ENCODE measurements around the gene PKP4.

DNA sequence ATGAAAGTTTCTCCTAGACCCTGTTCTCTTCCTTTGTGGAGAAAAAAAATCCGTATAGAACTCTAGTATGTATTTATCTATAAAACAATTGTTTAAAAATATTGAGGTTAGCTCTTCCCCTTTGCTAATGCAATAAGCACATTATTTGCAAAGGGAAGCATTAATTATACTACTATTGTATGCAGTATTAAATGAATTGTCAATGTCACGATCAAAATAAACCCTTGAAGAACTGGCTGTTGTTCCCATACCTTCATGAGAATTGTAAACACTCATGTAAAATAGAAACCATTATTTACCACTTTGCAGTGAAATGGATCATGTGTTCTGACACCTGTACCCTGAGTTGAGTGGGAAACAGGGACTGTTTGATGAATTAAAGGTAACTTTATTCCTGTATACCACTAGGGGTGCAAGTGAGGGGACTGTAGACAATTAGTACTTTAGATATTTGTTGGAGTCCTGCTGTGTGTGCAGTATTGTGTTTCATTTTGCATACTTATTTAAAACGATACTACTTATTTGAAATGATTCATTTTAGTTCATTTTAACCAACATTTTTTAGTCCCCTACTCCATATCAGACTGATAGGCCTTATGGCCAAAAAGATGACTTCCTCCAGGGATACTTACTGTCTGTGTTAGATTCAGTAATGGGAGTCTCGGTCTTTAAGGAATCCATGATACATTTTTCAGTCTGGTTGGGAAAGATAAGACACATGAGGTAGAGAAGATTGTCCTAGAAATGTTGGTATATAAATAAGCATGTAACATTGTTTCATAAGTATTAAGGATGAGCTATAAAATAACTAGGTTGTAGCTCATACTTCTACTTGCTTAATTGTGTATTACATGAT is 7.9 kb downstream of the PKP4 start:
- TF ChIP-seq, protein P1, sequence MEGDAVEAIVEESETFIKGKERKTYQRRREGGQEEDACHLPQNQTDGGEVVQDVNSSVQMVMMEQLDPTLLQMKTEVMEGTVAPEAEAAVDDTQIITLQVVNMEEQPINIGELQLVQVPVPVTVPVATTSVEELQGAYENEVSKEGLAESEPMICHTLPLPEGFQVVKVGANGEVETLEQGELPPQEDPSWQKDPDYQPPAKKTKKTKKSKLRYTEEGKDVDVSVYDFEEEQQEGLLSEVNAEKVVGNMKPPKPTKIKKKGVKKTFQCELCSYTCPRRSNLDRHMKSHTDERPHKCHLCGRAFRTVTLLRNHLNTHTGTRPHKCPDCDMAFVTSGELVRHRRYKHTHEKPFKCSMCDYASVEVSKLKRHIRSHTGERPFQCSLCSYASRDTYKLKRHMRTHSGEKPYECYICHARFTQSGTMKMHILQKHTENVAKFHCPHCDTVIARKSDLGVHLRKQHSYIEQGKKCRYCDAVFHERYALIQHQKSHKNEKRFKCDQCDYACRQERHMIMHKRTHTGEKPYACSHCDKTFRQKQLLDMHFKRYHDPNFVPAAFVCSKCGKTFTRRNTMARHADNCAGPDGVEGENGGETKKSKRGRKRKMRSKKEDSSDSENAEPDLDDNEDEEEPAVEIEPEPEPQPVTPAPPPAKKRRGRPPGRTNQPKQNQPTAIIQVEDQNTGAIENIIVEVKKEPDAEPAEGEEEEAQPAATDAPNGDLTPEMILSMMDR (IDR thresholded peaks at IDR 0.05): peak; percentile 60
- TF ChIP-seq EZH2 (IDR thresholded peaks at IDR 0.05; ENCODE audit: borderline replicate concordance, insufficient read depth, low read depth, low read length, poor library complexity, severe bottlenecking): no peak
